COLO668 (cell line): Measurements from ENCODE around the gene FASN.
A peak's percentile ranks its signal among the peaks of the same experiment; 100 is the strongest.
"Not testable (repeated sequence)": the region's sequence is repeated elsewhere in the genome, so short reads cannot be mapped to it uniquely, and the experiment has no call there.

Experiments used
- DNase-seq: peaks from one replicate; lab custom pipeline; 2025; ENCODE audit not compliant: unreplicated experiment; lab: John Stamatoyannopoulos, UW

The FASN gene

GRCh38 chr17:82047914-82048570 lies 50.0 kb downstream of the FASN start:
- no peak for DNase-seq

DNA sequence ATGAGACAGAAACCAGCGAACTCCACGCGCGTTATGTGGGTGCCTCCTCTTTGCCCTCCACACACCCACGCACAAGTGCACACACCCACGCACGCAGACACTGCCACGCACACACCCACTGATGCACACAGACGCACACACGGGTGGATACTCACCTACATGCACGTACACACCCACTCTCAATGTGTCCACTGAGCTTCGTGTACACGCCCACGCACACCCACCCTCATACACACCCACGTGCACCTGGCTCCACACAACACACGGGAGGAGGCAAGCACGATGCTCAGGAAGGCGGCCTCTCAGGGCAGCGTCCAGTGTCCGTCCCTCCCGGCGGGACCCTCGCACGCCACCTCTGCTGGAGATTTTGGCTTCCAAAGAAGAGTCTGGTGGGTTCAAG lies 50.7 kb downstream of the FASN start:
- no peak for DNase-seq

GRCh38 chr17:82046903-82047302 lies 51.1 kb downstream of the FASN start:
- DNase-seq, result no peak

- DNase-seq, result no peak
These were observed 52.0 kb downstream of the FASN start for GRCh38 chr17:82045936-82046484.

- no peak for DNase-seq
These were observed 54.5 kb downstream of the FASN start for GRCh38 chr17:82043507-82043906.

DNA sequence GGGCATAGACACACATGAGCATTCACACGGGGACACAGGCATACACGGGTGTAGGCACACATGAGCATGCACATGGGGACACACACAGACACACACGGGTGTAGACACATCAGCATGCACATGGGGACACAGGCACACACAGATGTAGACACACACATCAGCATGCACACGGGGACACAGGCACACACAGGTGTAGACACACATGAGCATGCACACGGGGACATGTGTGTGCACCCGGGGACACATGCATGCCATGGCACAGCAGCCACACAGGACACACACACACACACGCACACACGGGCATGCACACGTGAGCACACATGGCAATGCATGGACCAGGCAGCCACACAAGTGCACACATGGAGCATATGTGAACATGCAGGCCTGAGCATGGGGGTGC lies 55.4 kb downstream of the FASN start:
- DNase-seq, result no peak

DNA sequence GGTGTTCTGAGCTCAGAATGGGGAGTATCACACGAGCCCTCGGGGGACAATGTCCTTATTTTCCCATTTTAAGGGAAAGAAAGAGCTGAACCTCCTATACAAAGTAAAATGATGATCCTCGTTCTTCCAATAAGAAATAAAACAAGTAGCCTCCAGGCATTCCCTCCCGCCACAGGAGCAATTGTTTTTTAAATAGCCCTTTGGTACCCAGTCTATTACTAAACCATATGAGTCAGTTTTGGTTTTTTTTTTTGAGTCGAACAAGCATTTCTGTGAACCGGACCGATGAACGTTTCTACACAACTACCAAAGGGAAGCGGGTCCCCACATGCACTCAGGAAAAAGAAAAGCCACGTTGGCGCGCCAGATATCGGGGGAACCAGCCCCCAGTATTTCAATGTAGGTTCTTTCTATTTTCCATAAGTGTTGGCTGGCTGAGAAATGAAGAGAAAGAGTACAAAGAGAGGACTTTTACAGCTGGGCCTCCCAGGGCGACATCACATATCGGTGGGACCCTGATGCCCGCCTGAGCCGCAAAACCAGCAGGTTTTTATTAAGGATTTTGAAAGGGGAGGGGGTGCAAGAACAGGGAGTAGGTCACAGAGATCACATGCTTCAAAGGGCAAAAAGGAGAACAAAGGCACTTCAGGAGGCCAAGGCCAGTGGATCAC lies 56.8 kb downstream of the FASN start:
- DNase-seq, result no peak

GRCh38 chr17:82039695-82040299 lies 58.2 kb downstream of the FASN start:
- DNase-seq, result no peak

- not testable (repeated sequence) for DNase-seq
These were observed 59.1 kb downstream of the FASN start for GRCh38 chr17:82038796-82039409.

DNA sequence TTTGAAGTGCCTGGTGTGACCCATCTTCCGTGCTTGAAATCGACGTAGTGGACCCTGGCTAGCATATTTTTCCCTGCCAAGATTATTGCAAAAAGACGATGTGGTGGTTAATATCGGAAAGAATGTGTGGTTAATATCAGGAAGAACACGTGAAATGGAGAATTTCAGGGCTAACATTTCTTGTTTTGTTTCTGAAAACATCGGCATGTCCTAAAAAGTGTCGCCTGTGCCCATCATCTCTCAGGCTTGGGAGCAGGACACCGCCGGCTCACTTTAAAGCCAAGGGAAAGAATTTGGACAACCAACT lies 60.2 kb downstream of the FASN start:
- no peak for DNase-seq

DNA sequence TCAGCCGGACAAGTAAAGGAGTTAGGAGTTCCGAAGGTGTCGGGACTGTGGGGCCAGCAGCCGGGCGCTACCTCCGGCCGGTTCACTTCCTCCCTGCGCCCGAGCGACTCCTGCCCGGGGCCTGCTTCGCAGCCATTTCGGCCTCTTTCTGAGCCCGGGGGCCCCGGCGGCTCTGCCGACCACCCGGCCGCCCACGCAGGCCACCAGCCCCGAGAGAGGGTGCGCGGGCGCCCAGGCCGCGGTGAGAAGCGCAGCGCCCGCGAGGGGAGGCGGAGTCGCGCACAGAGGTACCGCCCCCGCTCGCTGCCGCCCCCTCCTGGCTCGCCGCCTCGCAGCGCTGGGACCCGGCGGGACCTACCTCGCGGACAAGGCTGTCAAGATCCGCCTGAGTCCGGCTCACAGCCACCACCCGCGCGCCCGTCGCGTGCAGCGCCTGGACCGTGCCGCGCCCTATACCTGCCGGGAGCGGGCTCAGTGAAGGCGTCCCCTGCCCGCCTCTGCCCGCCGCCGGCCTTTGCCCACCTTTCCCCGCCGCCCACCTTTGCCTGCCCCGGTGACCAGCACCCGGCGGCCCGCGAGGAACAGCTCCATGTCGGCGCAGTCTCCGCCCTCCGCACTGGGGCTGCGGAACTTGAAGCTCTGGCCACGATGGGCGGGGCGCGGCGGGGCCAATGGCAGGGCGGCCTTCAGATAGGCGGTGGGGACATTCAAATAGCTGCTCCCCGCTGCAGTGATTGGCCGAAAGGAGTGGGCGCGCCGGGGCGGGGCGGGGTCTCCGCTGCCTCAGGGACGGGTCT lies 60.7 kb downstream of the FASN start, which contains the start of gene DCXR:
TSS of gene DCXR (minus strand) at position 606 of the 797 bp plus-strand sequence. CDS start at position 591, 15 bp downstream.
- peak; percentile 93 for DNase-seq

DNA sequence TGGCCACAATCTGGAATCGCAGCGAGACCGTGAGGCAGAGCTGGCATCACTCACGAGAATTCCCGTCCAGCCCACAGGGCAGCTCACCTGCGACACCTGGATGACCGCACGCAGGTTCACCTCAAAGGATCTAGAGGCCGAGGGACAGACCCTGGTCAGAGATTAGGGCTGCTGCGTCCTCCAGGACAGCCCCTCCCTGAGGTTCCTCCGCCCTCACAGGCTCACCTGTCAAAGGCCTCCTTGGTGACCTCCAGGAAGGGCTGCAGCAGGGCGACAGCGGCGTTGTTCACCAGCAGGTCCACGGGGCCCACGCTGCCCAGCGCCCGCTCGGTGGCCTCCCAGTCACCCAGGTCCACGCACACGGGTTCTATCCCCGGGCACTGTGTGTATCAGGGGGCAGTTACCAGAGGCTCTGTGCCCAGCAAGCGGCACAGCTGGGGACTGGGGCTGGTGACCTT lies 61.4 kb downstream of the FASN start:
- peak; percentile 17 for DNase-seq

DNA sequence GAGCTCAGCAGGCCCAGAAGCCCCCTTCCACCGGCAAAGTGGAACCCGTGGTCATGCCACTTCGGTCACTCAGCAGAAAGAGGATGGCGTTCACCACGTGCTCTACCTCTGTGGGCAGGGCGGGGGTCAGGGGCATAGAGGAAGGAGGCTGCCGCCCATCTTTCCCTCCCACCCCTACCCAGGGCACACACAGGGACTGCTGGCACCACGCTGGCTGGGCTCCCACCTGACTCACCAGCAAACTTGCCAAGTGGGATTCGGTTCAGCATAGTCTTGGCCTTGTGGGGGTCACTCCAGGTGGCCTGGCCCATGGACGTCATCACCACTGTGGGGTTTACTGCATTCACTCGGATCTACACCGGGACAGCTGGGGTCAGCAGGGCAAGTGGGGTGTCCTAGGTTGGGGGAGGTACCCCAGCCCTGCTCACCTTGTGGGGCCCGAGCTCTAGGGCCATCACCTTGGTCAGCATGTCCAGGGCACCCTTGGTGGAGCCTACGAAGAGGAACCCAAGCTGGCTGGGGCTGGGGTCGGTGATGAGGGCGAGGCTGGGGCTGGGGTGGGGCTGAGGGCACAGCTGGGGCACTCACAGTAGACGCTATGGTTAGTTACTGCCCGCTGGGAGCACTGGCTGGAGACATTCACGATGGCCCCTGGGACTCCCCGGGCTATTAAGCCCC lies 61.9 kb downstream of the FASN start:
- no peak for DNase-seq

DNA sequence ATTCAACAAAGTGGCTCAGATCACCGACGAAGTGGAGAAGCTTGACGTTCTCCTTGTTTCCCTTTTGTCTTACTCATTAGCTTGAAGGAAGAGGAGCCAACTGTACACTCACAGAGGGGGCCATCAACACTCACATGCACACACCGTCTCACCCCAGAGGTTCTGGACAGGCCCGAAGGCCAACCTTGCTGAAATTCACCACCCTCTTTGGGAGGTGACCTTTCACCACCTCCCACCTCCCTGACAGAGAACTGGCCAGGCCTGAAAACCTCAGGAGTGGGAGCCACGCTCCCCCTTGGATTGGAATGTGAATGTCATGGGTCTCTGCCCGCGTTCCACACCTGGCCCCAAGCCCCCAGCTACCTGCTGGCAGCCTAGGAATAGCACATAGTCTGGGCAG lies 62.5 kb downstream of the FASN start:
- no peak for DNase-seq

- DNase-seq, result no peak
These were observed 63.5 kb downstream of the FASN start for GRCh38 chr17:82034371-82035011.

GRCh38 chr17:82033359-82034085 lies 64.5 kb downstream of the FASN start:
- DNase-seq, result no peak

- DNase-seq, result peak; percentile 63
These were observed 66.0 kb downstream of the FASN start for GRCh38 chr17:82031885-82032627.

DNA sequence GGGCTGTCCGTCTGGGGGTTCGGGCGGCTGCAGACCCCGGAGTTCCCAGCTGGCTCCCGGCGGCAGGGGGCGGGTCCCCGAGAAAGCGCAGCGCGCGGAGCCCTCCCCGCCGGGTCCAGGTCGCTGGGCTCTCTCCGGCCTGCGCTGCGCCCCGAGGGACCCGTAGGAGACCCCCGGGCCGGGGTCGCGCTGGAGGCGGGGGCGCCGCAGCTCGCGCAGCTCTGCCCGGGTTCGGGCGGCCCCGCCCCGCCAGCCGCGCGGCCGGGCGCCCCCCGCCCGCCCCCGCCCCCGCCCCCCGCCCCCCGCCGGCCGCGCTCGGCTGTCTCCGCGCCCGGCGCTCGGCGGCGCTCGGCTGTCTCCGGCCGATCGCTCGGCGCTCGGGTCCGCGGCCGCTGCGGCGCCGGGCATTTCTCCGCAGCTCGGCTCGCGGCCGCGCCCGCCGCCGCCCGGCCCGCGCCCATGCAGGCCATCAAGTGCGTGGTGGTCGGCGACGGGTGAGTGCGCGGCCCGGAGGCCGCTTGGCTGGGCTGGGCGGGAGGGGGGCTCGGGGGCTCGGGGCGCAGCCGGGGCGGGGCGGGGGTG lies 66.6 kb downstream of the FASN start, which contains the start of gene RAC3:
TSS of gene RAC3 (plus strand) at position 376 of the 582 bp plus-strand sequence. CDS start at position 460, 84 bp downstream.
- peak; percentile 51 for DNase-seq
